Measurements from ENCODE around the gene ERBB4. TPM values are rescaled to one million over a fixed set of nuclear protein-coding genes. Genes with fewer than 3 reads are reported as not detected.
"Not testable (repeated sequence)": the region's sequence is repeated elsewhere in the genome, so short reads cannot be mapped to it uniquely, and the experiment has no call there.

The ERBB4 gene
- total RNA-seq, 1 donor from 2014 or later: not detected

DNA sequence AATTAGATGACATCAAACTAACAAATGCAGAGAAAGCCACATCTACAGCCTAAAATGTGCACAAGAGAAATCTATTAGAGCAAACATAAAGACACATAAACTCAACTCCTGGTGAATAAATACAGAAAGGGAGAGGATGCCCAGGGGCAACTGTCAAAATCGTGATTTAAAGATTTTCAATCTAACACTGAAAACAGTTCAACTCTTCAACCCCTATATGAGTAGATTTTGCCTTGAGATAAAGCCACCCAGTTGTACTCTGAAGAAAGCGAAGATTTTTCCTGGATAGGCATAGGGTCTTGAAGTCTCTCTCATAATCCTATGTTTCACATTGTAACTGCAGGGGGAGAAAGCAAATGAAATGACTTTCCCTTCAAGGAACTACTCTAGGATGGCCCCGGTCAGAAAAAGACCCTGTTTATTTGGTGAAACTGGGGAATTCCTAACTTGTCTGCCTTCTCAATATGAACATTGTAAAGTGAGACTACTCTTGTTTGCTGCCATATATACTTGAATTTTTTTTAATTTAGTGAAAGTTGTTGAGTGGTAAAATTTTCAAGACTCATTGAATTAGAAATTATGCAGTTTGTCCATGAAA, 226.7 kb downstream of the ERBB4 start:
- intact Hi-C loops (cut with micrococcal nuclease): no loop called here

DNA sequence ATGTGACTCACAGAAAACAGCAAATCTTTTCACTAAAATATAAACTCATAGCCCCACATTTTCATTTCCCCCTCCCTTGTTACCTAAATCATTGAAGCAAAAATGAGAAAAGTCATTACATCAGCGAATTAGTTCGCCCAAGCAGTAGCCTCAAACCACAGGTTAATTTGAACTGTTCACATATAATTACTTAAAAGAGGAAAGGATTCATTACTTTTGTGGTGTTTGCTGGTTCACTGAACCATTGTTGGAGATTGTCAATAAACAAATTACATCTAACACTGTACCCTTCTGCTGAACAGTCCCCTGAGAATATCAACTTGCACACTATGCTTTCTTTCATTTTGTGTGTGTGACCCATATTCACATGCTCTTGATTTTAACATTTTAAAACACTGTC, 238.7 kb downstream of the ERBB4 start:
- intact Hi-C loops (cut with micrococcal nuclease): no loop called here

DNA sequence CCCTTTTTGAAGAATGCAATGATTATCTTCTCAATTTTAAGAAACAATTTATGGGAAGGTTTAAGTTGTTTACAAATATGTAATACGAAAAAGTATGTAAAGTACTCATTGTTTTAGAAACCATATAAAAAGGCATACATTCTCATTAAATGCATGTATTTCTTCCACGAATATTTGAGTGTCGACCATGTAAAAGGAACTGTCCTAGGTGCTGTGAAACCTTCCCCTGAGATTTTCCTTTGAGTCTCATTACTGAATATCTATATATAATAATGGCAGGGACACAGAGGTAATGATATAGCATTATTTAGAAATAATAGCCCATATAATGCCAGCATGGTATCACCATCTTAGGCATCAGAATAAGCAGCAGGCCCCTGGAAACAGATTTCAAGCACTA, 239.3 kb downstream of the ERBB4 start:
- intact Hi-C loops (cut with micrococcal nuclease): no loop called here

DNA sequence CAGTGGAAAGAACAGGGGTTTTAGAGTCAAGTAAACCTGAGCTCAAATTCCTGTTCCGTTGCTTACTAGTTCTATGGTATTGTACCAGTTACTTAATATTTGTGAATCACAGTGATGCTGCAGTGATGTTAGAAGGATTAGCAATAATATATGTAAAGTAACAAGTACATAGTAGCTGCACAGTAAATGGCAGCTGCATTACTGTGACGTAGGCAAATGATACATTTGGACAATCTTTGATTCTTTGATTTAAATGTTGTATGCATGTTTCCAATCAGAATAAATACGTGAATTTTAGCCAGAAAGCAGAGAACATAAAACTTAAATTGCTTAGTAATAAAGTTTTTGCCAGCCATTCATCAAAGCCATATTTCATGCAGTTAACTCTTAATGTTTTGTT, 243.0 kb downstream of the ERBB4 start:
- intact Hi-C loops (cut with micrococcal nuclease): no loop called here

DNA sequence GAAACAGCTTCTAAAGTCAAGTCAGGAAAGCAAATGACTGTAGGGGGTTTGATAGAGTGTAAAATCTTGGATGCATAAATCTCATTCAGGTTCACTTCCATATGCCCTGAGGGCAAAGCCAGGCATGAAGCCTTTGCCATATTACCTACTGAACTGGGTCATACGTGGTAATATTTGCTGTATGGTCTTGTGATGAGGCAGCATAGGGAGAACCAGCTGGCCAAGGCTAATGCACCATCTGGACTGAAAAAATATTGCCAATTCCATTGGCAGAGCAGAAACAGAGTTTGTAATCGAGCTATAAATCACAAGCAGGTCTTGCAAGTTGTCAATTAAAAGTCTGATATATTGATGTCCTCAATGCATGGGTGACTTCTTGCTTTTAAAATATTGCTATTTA, 243.8 kb downstream of the ERBB4 start:
- intact Hi-C loops (cut with micrococcal nuclease): loop anchor here (1.0 kb wide), 1 partner anchor 34 kb away; no protein-coding TSS in a partner anchor

DNA sequence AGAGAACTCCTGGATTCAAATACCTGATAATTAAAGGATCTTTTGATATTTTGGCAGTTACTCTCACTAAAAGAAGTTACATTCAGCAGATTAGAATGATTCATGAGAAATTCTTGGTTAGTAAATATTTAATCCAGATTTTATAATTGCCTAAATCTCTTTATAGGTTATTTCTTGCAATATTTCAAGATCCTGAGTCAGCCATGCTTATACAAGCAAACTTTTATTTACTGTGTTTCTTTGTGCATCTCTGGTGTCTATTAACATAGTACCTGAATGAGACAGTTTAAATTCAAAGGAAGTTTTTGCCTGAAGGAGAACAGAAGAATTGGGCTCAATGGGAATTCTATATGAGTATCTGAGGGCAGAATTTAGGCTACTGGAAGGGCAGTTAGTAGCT, 249.3 kb downstream of the ERBB4 start:
- intact Hi-C loops (cut with micrococcal nuclease): no loop called here

DNA sequence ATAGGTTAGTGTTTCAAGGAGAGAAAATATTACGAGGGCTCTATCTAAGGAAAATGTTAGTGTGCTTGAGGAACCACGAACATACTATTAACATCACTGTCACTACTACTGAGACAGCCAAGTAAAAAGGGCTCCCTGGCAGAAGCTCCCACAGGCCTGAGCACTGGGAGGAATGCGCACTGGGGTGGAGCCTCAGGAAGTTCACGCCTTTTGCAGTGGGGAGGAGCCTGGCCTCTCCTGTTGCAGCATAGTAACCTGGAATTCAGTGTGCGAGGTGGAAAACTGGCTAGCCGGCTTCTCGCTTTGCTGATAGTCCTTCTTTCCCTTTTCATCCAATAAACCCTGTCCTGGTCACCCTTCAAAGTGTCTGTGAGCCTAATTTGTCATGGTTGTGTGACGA, 250.3 kb downstream of the ERBB4 start:
- intact Hi-C loops (cut with micrococcal nuclease): no loop called here

DNA sequence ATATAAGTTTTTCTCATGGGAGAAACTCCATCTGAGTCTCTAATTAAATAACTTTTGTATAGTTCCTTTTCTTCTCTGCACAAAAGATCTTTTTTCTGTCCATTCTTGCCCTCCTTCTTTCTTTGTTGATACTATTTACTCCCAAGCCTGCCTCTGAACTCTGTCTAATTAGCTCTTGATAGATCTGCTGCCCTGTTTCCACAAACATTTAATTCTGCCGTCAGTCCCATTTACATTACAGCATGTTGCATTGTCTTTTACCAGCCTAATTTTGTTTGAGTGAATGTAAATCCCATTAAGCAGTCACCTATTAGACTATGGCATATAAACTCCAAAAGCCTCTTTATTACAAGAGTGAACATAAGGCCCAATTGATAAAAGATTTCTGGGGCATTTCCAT, 254.4 kb downstream of the ERBB4 start:
- intact Hi-C loops (cut with micrococcal nuclease): no loop called here

DNA sequence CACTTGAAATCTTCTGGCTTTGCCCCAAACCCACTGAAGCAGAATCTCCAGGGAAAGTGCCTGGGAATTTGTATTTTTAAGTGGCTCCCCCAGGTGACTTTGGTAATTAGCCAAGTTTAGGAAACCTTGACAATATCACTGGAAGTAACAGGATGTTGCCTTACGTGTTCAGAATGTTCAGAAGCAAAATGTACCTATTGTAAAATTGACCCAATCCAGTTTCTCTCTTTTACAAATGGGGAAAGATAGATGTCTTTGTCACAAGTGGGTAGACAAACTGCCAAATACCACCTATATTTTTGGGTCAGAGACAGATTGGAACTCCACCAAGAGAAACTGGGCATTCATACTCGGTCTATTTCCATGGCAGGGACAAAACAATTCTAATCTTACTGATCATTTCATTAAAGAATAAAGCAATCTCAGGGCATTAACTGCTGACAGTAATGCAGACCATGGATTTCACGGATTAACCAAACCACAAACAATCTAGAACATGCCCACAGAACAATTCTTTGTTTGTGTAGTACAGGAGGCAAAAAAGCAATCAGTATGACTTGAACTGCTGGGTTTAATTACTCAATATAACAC, 255.8 kb downstream of the ERBB4 start:
- intact Hi-C loops (cut with micrococcal nuclease): no loop called here

DNA sequence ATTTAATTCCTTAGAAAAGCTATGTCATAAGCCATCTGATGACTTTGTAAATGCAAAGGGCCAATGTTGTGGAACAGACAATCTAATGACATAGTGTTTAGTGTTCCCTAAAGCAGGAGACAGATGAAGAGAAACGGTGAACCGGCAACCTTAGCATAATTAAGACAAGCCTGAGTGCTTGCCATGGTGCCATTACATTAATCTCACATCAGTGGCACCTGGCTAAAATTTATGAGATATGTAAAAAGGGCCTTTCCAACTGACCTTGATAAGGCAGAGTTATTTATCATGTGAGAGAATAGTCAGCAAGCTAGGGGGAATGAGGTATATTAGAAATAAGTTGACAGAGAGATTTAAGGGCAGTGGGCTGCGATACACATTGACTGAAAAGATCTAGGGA, 261.8 kb downstream of the ERBB4 start:
- intact Hi-C loops (cut with micrococcal nuclease): no loop called here

DNA sequence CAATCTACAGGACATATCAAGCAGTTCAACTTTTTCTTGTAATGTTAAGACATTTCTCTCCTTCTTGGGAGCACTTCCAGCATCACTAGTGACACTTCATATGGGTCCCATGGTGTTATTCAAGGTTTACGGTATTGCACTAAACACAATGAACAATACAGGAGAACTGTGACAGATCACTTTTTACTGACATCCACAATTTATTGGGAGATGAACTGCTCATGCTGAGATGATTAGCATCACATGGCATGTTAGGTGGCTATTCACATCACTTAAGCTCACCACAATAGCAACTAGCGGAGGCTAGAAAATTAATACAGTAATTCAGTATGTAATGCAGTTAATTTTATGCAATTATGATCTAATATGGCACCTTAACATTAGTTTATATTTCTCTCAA, 264.4 kb downstream of the ERBB4 start:
- intact Hi-C loops (cut with micrococcal nuclease): no loop called here

DNA sequence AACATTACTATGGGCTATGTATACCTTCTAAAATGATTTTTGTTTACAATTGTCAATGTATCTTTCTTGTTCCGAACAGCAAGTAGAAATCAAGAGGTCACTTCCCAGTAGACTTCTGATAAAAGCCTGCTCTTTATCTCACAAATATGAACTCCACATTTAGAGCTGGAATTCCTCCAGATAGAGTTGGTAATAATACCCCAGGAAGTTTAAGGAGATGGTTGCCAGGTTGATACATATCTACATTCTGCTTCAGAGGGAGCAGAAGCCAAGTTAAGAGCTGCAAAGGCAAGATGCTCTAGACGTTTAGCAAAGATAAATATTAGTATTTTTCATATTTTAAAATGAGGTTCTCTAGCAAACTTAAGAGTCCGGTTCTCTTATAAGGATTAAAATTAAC, 267.0 kb downstream of the ERBB4 start:
- intact Hi-C loops (cut with micrococcal nuclease): no loop called here

DNA sequence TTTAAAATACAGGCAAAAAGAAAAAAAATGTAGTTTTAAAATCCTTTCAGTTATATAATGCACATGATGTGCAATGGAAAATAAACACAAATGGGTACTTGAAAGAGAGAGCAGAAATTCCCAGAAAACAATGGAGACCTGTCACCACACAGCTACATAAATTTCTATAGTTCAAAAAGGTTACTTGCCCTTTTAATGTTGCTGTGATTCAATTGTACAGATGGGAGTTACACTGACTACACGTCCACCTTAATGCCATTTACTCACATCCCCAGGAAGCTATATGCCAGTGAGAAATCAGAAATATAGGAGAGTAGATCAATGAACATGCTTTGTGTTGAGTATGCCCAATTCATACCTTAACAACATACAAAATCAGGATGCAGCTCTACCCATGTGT, 269.6 kb downstream of the ERBB4 start:
- intact Hi-C loops (cut with micrococcal nuclease): no loop called here

DNA sequence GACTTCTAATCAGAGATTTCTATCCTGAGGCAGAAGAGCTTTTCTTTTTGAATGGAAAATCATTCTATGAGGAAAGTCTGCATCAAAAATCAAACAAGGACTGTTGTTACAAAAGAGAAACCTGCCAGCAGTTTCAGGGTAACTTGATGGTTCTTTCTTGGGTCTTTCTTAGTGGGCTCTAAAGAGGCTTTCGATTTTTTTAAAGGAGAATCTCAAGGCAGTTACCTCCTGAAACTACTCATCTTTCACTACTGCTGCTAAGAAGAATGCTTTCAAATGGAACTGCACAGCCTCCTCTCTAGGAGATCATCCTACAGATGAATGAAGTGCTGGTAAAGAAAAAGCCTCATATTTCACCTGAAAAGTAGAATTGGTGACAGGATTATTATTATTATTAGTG, 272.3 kb downstream of the ERBB4 start:
- intact Hi-C loops (cut with micrococcal nuclease): no loop called here

DNA sequence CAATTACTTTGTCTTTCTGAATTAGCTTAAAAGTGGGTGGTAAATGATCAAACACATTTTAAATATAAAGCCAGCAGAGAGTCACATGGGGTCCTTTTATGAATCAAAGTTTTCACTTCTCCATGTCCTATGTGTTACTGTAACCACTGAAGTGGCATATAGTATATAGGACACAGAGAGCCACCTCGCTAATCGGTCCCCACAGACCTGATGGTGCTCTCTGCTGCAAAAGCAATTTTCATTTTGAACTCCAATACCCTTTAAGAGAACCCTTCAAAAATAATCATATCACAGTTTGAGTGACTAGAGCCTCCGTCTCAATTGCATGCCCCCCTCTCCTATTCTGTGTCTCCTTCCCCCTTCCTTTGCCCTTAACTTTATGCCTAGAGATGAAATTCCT, 272.8 kb downstream of the ERBB4 start:
- intact Hi-C loops (cut with micrococcal nuclease): no loop called here

DNA sequence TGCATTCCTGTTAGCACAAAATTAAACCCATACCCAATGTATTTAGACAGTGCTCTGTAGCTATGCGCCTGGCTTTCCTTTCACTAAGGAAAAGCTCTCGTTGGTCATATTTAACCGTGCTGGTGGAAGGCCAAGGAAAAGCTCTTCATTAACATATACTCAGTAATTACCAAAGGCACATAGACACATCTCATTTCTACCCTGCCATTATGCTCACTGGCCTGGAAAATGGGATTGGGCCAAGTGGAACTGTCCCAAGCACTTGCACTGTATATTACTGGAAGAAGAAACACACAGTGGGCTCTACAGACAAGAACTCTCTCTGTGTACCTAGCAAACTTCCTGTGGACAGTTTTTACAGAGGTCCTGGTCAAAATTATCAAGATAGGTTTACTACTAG, 274.4 kb downstream of the ERBB4 start:
- intact Hi-C loops (cut with micrococcal nuclease): no loop called here

DNA sequence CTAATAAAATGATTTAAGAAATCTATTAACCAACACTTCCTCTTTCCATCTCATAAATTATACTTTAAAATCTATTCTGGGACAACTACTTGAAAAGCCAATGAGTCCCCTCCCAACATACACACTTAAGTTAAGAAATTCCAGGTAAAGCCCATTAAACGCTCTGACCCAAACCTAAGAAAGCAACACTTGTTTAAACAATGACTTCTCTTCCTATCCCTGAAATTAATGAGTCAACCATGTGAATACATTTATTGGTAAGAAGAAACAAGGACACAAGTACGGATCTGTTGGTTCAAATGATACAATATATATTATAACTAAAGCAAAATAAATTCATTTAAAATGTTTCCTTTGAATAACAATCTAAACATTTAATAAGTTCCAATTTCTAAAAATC, 279.4 kb downstream of the ERBB4 start:
- intact Hi-C loops (cut with micrococcal nuclease): no loop called here

DNA sequence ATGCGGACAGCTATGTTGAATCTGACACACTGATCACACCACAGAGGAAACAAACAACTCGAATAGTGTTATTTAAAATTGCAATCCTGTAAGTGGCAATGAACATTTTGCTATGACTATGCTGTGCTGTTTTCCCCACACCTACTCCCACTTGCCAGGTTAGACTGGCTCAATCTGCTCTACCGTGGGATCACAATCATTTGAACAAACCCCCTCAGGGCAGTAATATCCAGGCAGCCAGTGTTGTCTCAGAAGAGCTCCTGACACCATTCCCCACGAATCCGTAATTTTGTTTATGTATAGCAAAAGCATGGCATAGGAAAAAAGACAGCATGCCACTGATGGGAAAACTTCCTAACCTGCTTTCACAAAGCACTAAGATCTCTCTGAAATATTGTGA, 284.3 kb downstream of the ERBB4 start:
- intact Hi-C loops (cut with micrococcal nuclease): no loop called here

DNA sequence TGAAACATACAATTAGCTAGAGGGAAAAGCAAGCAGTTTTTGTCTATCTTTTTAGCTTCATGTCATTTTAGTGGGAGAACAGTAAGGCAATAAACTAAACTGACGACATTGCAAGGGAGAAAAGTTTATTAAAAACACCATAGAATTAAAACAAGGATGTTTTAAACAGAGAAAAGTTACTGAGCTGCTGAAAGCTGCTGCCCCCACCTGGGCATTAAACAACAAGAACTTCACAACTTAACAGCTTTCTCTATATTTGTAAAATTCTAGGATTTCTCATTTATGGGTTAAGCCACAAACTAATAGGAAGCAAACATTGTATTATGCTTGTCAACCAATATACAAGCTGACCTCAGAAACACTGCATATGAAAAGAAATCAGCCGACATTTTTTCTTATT, 289.2 kb downstream of the ERBB4 start:
- intact Hi-C loops (cut with micrococcal nuclease): no loop called here

DNA sequence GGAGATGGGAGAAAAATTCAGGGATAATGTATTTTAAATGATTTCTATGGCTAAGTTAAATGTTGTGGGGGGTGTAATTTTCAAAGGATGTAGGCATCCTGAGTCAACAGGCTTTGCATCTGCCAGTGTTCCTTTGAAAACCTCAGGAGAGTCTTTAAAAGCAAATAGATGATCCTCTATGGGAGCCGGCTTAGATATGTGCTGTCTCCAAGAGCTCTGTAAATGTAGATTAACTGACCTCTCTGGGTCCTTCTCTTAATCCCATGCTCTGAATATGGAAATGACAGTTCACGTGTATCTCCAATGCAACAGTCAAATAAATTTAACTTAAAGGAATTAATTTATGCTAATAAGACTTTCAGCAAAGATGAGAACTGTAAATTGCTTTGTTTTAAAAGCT, 292.7 kb downstream of the ERBB4 start:
- intact Hi-C loops (cut with micrococcal nuclease): no loop called here

DNA sequence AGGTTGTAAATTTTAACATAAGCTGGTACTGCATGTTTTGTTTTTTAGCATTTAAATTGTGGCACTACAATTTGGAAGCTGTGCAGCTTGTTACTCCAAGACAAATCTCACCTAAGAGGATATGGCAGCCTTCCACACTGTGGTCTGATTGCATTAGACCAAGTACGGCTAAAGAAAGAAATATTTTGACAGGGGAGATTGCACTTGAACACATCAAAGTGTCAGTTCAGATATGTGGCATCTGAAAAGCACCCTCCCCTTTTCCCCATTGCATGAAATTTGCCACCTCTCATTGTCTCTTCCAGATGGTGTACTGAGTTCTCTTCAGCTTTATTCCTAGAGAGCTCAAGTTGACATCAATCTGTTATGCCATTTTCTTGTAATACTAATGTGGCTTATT, 295.9 kb downstream of the ERBB4 start:
- intact Hi-C loops (cut with micrococcal nuclease): no loop called here

DNA sequence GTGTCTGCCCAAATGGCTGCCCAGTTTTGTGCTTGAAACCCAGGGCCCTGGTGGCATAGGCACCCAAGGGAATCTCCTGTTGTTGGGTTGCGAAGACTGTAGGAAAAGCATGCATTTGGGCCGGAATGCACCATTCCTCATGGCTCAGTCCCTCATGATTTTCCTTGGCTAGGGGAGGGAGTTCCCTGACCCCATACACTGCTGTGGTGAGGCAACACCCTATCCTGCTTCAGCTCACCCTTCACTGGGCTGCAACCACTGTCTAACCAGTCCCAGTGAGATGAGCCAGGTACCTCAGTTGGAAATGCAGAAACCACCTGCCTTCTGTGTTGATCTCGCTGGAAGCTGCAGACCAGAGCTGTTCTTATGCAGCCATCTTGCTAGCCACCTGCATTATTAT, 300.4 kb downstream of the ERBB4 start:
- intact Hi-C loops (cut with micrococcal nuclease): not testable (repeated sequence)

DNA sequence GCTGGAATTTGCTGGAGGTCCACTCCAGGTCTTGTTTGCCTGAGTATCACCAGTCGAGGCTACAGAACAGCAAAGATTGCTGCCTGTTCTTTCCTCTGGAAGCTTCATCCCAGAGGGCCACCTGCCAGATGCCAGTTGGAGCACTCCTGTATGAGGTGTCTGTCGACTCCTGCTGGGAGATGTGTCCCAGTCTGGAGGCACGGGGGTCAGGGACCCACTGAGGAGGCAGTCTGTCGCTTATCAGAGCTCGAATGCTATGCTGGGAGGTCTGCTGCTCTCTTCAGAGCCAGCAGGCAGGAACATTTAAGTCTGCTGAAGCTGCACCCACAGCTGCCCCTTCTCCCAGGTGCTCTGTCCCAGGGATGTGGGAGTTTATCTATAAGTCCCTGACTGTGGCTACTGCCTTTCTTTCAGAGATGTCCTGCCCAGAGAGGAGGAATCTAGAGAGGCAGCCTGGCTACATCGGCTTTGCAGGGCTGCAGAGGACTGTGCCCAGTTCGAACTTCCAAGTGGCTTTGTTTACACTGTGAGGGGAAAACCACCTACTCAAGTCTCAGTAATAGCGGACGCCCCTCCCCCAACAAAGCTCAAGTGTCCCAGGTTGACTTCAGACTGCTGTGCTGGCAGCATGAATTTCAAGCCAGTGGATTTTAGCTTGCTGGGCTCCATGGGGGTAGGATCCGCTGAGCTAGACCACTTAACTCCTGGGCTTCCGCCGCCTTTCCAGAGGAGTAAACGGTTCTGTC, 301.1 kb downstream of the ERBB4 start:
- intact Hi-C loops (cut with micrococcal nuclease): no loop called here

Data from T-helper 1 cell treated with Interleukin-12 subunit alpha and Interleukin-12 subunit beta and Interleukin-4 antibody, amounts not matched to agents 30 ng/mL and 1 ng/mL, for 36 hours (primary cell).